ENCODE data around the gene NCAPD2.

DNA sequence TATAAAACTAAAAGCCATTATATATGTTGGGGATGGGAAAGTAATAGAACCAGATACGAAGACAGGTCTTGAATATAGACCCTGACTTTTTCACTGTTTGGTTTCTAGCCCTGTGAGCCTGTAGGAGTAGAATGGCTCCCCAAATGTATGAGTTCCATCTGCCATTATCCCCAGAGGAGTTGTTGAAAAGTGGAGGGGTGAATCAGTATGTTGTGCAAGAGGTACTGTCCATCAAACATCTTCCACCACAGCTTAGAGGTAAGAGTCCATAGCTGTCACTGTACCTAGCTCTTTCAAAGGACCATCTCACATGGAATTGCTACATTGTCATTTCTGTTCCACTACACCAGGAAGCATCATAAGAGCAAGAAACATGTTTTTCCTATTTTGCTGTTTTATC lies 1.1 kb downstream of the NCAPD2 start:
- TF ChIP-seq SUZ12 (IDR thresholded peaks at IDR 0.05; ENCODE audit: extremely low read depth, insufficient read depth, insufficient read length) (no peak), YY1 (IDR thresholded peaks at IDR 0.05; ENCODE audit: insufficient read depth, insufficient read length) (no peak), ZNF274 (IDR thresholded peaks at IDR 0.05; ENCODE audit: low read depth, low read length) (no peak)

Measured in NT2/D1 (cell line).